ENCODE measurements around the gene XXYLT1. TPM values are rescaled to one million over a fixed set of nuclear protein-coding genes. Genes with fewer than 3 reads are reported as not detected.
"Not testable (repeated sequence)": the region's sequence is repeated elsewhere in the genome, so short reads cannot be mapped to it uniquely, and the experiment has no call there.

XXYLT1 gene
- total RNA-seq, 1 experiment from 2014 or later, result 23.4 TPM

DNA sequence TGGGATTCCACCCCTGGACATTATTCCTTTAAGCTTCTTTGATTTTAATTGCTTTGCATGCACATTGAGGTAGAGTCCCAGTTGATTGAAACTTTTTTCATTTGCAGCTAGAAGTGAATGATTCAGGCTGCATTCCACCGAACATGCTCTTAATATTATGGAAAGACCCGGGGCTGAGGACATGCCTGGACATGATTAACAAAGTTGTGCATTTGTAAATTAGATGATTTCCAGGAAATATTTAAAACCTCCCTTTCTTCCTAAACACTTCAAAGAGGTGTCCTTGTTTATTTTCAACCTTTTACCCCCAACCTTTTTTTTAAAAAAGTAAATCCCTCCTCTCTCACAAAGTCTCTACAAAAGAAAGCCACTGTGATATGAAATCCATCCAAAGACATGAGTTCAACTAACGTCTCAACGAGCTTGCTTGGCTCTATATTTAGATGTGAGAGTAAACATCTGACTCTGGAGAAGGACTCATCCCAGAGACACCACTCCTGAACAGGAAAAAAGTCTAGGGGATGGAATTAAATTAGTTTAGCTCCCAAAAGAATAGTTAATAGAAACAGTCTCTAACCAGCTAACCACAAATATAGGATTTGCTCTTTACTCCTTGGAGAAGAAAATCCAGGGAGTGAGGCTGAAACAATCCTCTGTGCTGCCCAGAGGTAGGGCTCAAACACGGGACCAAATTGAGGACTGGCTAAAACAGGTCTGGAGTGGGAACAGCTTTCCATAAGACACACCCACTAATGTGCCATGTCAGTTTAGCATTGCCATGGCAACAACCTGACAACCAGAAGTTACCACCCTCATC lies 83.1 kb downstream of the XXYLT1 start:
- POLR2A ChIA-PET, result interaction anchor here (0.7 kb wide), 1 partner anchor 26 kb away, joined by 4 read pairs; no protein-coding TSS in a partner anchor
- peaks cover 55% of the 10 kb centered on the region for H3K4me1 Mint-ChIP-seq
- no peak overlapping the region for H3K4me3 Mint-ChIP-seq

DNA sequence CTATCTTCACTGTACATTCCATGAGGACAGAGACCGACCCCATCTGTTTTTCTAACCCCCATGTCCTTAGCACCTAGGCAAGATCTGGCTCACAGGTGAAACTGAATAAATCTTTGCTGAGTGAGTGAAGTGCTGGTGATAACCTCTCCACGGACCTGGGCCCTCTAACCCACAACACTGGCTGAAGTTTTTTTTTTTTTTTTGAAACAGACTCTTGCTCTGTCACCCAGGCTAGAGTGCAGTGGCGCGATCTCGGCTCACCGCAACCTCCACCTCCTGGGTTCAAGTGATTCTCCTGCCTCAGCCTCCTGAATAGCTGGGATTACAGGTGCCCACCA lies 84.3 kb downstream of the XXYLT1 start:
- H3K36me3 Mint-ChIP-seq; H3K27me3 Mint-ChIP-seq (ENCODE audit: low read depth); DNase-seq (ENCODE audit: low spot score); POLR2A ChIA-PET; ATAC-seq; H3K4me3 Mint-ChIP-seq; H3K9me3 Mint-ChIP-seq: not testable (repeated sequence)
- CTCF ChIA-PET, result interaction anchor here (0.7 to 2.9 kb wide), 2 partner anchors 40 to 52 kb away, joined by 3 to 8 read pairs; no protein-coding TSS in a partner anchor
- Mint-ChIP-seq H3K27ac (peak overlapping the region; percentile 43), H3K4me1 (peaks cover 66% of the 10 kb centered on the region)

More for the DNA sequence above, 83.1 kb downstream of the XXYLT1 start:
- H3K9me3 Mint-ChIP-seq, result peaks cover 18% of the 10 kb centered on the region
- CTCF ChIA-PET, result interaction anchor here (0.7 to 2.9 kb wide), 4 partner anchors 33 to 83 kb away, joined by 3 to 8 read pairs (median 4); partner anchors contain the start of gene XXYLT1
- H3K36me3 Mint-ChIP-seq, result peaks cover 17% of the 10 kb centered on the region
- TF ChIP-seq KAT7 (CRISPR knock-in tag; IDR thresholded peaks at IDR 0.05; ENCODE audit: borderline replicate concordance) (no peak), FOXK1 (CRISPR knock-in tag; IDR thresholded peaks at IDR 0.05) (no peak), ETV6 (CRISPR knock-in tag; IDR thresholded peaks at IDR 0.05) (no peak), CBFB (CRISPR knock-in tag; IDR thresholded peaks at IDR 0.05; ENCODE audit: low read depth) (no peak), GTF2I (CRISPR knock-in tag; conservative IDR thresholded peaks at IDR 0.05) (no peak)
- TF ChIP-seq, protein P1, sequence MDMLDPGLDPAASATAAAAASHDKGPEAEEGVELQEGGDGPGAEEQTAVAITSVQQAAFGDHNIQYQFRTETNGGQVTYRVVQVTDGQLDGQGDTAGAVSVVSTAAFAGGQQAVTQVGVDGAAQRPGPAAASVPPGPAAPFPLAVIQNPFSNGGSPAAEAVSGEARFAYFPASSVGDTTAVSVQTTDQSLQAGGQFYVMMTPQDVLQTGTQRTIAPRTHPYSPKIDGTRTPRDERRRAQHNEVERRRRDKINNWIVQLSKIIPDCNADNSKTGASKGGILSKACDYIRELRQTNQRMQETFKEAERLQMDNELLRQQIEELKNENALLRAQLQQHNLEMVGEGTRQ (CRISPR knock-in tag; IDR thresholded peaks at IDR 0.05), result no peak
- TF ChIP-seq, protein P2, sequence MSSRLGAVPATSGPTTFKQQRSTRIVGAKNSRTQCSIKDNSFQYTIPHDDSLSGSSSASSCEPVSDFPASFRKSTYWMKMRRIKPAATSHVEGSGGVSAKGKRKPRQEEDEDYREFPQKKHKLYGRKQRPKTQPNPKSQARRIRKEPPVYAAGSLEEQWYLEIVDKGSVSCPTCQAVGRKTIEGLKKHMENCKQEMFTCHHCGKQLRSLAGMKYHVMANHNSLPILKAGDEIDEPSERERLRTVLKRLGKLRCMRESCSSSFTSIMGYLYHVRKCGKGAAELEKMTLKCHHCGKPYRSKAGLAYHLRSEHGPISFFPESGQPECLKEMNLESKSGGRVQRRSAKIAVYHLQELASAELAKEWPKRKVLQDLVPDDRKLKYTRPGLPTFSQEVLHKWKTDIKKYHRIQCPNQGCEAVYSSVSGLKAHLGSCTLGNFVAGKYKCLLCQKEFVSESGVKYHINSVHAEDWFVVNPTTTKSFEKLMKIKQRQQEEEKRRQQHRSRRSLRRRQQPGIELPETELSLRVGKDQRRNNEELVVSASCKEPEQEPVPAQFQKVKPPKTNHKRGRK (CRISPR knock-in tag; IDR thresholded peaks at IDR 0.05; ENCODE audit: borderline replicate concordance), result no peak
- TF ChIP-seq, protein P3, sequence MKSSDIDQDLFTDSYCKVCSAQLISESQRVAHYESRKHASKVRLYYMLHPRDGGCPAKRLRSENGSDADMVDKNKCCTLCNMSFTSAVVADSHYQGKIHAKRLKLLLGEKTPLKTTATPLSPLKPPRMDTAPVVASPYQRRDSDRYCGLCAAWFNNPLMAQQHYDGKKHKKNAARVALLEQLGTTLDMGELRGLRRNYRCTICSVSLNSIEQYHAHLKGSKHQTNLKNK (CRISPR knock-in tag; IDR thresholded peaks at IDR 0.05), result no peak
- TF ChIP-seq, protein P4, sequence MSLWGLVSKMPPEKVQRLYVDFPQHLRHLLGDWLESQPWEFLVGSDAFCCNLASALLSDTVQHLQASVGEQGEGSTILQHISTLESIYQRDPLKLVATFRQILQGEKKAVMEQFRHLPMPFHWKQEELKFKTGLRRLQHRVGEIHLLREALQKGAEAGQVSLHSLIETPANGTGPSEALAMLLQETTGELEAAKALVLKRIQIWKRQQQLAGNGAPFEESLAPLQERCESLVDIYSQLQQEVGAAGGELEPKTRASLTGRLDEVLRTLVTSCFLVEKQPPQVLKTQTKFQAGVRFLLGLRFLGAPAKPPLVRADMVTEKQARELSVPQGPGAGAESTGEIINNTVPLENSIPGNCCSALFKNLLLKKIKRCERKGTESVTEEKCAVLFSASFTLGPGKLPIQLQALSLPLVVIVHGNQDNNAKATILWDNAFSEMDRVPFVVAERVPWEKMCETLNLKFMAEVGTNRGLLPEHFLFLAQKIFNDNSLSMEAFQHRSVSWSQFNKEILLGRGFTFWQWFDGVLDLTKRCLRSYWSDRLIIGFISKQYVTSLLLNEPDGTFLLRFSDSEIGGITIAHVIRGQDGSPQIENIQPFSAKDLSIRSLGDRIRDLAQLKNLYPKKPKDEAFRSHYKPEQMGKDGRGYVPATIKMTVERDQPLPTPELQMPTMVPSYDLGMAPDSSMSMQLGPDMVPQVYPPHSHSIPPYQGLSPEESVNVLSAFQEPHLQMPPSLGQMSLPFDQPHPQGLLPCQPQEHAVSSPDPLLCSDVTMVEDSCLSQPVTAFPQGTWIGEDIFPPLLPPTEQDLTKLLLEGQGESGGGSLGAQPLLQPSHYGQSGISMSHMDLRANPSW (CRISPR knock-in tag; conservative IDR thresholded peaks at IDR 0.05; ENCODE audit: low read depth), result no peak
- TF ChIP-seq, protein P5, sequence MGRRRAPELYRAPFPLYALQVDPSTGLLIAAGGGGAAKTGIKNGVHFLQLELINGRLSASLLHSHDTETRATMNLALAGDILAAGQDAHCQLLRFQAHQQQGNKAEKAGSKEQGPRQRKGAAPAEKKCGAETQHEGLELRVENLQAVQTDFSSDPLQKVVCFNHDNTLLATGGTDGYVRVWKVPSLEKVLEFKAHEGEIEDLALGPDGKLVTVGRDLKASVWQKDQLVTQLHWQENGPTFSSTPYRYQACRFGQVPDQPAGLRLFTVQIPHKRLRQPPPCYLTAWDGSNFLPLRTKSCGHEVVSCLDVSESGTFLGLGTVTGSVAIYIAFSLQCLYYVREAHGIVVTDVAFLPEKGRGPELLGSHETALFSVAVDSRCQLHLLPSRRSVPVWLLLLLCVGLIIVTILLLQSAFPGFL (CRISPR knock-in tag; IDR thresholded peaks at IDR 0.05; ENCODE audit: borderline replicate concordance), result no peak
- H3K27ac Mint-ChIP-seq, result peak overlapping the region; percentile 62
- H3K27me3 Mint-ChIP-seq (ENCODE audit: low read depth), result no peaks in the 10 kb centered on the region; the same call in 1 of the 2 replicates
- ATAC-seq, result peak; percentile 68
- no peak for DNase-seq (ENCODE audit: low spot score)

DNA sequence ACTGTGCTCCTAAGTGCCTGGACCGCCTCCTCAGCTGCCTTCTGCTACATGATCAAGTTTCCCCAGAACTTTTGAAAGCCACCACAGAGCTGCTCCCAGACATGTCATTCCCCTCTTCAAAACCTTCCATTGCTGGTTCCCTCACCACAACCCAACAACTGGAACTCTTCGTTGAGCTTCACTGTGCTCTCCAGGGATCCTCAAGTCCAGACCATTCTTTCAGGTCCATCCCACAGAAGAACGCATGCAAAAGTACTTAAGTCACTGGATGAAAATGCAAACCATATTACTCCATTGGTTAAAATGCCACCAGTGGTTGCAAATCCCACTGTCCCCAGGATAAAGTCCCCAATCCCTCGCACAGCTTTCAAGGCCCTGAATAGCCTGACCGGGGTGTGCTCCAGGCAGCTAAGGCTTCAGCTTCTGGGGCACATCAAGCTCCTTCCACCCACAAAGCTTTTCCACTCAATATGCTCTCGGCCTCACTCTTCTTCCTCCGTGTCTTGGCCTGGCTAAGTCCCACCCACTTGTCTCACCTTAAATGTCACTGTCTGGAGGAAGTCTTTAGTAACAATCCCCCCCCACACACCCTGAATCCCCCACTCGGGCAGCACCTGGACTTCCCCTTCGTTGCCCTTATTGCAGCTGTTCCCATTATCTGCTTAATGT lies 84.8 kb downstream of the XXYLT1 start:
- Mint-ChIP-seq H3K9me3 (peaks cover 5% of the 10 kb centered on the region), H3K4me3 (no peak overlapping the region), H3K4me1 (peaks cover 67% of the 10 kb centered on the region), H3K36me3 (peaks cover 3% of the 10 kb centered on the region; the same call in 1 of the 2 replicates), H3K27ac (peak overlapping the region; percentile 43), H3K27me3 (ENCODE audit: low read depth) (no peaks in the 10 kb centered on the region; the same call in 1 of the 2 replicates)
- CTCF ChIA-PET, result interaction anchor here (0.8 to 2.9 kb wide), 2 partner anchors 9 to 41 kb away, joined by 3 to 8 read pairs; no protein-coding TSS in a partner anchor
- POLR2A ChIA-PET, result interaction anchor here (0.7 kb wide), 1 partner anchor 182 kb away, joined by 5 read pairs; no protein-coding TSS in a partner anchor
- DNase-seq (ENCODE audit: low spot score), result no peak
- TF ChIP-seq PRRX2 (CRISPR knock-in tag; IDR thresholded peaks at IDR 0.05), result no peak
- TF ChIP-seq, protein P3 (CRISPR knock-in tag; IDR thresholded peaks at IDR 0.05), result no peak
- TF ChIP-seq GRHL2 (CRISPR knock-in tag; IDR thresholded peaks at IDR 0.05; ENCODE audit: insufficient replicate concordance, severe bottlenecking), result no peak
- TF ChIP-seq ZNF232 (CRISPR knock-in tag; IDR thresholded peaks at IDR 0.05), result no peak
- no peak for TF ChIP-seq JAZF1 (CRISPR knock-in tag; IDR thresholded peaks at IDR 0.05)
- no peak for TF ChIP-seq KAT7 (CRISPR knock-in tag; IDR thresholded peaks at IDR 0.05; ENCODE audit: borderline replicate concordance)
- TF ChIP-seq, protein P6, sequence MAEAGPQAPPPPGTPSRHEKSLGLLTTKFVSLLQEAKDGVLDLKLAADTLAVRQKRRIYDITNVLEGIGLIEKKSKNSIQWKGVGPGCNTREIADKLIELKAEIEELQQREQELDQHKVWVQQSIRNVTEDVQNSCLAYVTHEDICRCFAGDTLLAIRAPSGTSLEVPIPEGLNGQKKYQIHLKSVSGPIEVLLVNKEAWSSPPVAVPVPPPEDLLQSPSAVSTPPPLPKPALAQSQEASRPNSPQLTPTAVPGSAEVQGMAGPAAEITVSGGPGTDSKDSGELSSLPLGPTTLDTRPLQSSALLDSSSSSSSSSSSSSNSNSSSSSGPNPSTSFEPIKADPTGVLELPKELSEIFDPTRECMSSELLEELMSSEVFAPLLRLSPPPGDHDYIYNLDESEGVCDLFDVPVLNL (CRISPR knock-in tag; IDR thresholded peaks at IDR 0.05; ENCODE audit: borderline replicate concordance, low read depth), result no peak
- TF ChIP-seq GTF2I (CRISPR knock-in tag; conservative IDR thresholded peaks at IDR 0.05), result no peak
- no peak for TF ChIP-seq ZNF416 (CRISPR knock-in tag; IDR thresholded peaks at IDR 0.05)
- no peak for TF ChIP-seq MYBL2 (CRISPR knock-in tag; IDR thresholded peaks at IDR 0.05)
- no peak for ATAC-seq

All from WTC11 (cell line).